SHP77 (cell line): ENCODE results near the gene ARRB1.
"Not testable (repeated sequence)": the region's sequence is repeated elsewhere in the genome, so short reads cannot be mapped to it uniquely, and the experiment has no call there.

Experiments
- DNase-seq, 2 experiments: peaks; one replicate each; lab custom pipeline; 2025; lab: John Stamatoyannopoulos, UW

The ARRB1 gene

DNA sequence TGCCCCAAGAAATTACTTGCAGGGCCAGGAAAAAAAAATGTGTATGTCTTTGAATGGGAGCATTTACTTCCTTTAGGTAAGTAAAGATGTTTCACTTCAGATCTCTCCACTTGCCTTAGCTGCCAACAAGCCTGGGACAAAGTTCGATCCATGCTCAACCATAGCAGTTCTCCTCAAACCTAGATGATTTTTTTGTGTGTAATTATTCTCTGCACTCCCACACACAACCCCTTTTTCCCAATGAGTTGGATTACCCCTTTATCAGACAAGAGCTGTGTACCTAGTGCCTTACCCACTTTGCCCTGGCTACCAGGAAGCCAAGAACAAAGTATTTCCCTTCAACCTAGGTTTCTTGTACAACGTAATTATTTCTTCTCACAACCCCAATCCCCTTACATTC lies 75.3 kb downstream of the ARRB1 start:
- no peak for DNase-seq

DNA sequence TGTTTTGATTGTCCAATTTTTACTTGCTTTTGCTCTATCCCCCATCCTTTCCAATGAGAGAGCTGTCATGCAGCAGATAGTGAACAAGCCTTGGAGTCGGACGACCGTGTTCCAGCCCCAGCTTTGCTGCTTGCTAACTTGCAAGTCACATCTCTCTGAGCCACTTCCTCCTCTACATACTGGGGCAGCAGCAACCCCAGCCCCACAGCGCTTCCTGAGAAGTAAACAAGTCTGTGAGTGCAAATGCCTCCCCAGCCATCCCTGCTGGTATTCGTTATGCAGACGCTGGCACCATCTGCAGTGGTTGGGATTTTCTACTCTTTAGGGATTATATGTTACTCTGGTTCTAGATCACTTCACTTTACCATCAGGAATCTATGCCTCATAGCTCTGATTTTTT lies 75.9 kb downstream of the ARRB1 start:
- no peak for DNase-seq

DNA sequence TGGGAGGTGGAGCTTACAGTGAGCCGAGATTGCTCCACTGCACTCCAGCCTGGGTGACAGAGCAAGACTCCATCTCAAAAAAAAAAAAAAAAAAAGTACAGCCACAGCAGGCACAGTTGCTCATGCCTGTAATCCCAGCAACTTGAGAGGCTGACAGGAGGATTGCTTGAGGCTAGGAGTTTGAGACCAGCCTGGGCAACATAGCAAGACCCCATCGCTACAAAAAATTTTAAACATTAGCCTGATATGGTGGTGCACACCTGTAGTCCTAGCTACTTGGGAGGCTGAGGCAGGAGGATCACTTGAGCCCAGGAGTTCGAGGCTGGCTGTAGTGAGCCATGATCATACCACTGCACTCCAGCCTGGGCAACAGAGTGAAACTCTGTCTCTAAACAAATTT lies 76.7 kb downstream of the ARRB1 start:
- not testable (repeated sequence) for DNase-seq

DNA sequence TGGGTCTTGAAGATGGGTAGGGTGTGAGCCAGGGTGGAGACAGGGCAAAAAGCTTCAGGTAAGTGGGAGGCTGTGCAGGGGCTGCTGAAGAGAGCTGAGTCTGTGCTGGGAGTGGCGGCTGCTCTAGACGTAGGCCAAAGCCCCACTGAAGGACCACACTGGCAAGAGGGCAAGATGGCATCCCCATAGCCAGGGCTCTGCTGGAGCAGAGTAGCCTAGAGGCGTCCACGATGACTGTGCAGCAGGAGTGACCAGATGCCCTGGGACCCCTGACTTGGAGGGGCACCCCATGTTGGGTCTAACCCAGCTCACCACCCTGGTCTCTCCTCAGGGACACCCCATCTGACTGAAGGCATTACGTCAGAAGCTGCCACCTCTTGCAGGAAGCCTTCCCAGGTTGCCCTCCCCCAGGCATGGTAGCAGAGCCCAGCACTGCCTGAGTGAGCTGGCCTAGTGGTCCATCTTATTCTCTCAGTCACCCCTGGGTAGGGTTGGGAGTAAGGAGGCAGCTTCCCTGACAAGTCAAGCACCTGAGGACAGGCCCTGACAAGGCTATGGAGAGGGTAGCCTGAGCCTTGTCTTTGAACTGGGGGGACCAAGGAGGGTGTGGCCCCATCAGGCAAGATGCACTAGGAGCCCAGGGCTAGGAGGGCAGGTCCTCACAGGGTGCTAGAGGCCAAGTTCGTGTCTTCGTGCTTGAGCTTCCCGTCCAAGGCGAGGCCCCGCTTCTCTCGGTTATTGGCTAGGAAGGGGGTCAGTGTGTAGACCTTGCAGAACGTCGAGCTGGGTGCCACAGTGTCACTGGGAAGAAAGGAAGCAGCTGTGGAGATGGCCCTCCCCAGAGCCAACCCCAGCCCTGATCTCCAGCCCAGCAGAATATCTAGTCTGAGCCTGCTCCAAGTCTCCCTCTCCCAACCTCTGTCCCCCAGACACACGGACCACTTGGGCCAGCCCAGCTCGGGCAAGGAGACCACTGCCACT lies 77.8 kb downstream of the ARRB1 start:
- DNase-seq: no peak

DNA sequence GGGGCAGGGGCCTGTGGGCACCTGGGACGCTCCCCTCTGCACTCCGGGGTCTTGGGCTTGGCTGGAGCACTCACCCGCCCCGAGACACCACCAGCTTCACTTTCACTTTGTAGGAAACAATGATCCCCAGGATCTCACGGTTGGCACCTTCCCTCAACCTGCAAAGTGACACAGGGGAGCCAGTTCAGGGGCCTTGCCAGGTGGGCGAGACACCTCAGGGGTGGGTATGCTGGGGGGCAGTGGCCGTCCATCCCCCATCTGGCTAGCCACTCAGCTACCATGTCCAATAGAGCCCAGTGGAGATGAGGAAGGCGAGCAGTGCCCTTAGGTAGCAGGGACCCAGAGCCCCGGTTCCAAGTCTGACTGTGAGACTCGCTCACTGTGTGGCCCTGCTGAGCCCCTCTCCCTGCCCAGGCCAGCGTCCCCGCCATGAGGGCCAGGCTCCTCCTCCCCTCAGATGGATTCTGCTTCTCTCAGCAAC lies 78.6 kb downstream of the ARRB1 start:
- DNase-seq: no peak

DNA sequence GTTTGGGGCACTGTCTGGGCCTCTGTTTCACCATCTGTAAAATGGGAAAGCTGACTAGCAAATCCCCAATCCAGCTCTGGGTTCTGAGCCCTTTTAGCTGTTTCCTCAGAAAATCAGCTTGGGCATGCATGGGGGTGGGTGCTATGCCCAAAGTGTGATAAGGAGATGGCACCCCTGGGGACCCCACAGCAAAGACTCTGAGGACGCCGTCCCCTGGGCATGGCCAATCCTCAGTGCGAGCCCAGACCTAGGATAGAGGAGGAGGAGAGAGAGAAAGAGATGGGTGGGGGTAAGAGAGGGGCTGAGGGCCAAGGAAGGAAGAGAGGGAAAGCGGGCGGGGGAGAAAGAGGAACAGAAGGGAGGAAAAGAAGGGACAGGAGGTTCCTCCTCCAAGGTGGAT lies 79.1 kb downstream of the ARRB1 start:
- no peak for DNase-seq

DNA sequence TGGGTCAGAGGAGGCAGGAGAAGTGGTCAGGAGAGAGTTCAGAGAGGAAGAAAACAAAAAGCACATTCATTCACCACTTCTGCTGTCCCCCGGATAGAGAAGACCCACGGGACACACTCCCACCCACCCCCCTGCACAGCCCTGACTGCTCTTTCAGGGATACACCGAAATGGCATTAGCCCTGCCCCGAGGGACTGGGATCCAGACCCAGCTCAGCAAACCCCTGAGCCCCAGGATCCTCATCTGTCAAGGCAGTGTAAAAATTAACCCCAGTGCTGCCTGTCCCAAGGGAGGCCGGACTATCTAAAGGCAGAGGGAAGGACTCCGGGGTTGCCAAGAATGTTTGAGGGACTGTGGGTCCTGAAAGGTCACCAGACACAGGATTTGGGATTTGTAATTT lies 79.7 kb downstream of the ARRB1 start:
- no peak for DNase-seq

DNA sequence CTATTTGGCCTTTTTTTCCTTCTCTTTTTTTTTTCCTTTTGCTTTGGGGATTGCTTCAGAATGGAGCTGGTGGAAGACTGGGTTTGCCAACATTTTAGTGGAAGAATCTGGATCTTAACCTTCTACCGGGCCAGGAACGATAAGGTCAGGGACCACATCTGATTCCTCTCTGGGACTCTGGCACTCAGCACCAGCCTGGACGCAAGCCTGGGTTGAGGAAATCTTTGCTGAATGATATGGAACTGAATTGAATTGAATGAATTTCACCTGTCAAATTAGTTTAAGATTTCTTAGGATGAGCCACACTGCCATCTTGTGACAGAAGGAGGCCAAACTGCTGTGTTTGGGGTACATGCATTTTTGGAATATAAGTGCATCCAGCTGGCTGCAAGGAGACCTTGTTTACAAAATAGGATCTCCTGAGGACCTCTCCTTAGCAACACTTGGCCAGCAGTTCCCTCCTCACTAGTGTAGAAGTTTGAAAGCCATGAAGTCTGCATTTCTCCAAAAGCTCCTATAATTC lies 80.5 kb downstream of the ARRB1 start:
- DNase-seq: no peak

DNA sequence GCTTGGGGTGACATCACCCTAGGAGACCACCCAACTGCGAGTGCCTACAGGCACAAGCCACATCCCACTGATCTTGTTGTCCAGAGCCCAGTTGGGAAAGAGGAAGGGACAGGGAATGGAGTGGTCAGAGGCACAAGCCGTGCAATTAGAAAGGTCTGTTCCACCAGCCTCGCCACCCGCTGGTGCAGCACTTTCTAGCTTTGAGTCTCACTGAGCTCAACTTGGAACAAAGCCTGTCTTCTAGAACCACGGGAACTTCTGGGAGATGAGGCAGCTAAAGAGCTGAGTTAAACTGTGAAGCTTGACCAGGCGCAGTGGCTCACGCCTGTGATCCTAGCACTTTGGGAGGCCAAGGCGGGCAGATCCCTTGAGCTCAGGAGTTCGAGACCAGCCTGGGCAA lies 81.6 kb downstream of the ARRB1 start:
- DNase-seq: no peak

DNA sequence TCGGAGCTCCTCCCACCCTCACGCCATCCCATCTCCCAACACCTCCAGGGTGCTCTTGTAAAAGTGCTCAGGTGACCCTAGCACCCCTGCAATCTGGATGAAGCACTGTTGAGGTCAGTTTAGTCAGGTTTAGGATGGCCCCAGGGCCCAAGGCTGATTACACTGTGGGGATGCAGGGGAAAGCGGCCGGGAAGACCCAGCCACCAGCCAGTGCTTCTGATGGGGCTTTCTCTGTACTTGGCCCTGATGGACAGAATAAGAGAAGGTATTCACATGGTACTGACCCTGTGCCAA lies 82.1 kb downstream of the ARRB1 start:
- DNase-seq: no peak

DNA sequence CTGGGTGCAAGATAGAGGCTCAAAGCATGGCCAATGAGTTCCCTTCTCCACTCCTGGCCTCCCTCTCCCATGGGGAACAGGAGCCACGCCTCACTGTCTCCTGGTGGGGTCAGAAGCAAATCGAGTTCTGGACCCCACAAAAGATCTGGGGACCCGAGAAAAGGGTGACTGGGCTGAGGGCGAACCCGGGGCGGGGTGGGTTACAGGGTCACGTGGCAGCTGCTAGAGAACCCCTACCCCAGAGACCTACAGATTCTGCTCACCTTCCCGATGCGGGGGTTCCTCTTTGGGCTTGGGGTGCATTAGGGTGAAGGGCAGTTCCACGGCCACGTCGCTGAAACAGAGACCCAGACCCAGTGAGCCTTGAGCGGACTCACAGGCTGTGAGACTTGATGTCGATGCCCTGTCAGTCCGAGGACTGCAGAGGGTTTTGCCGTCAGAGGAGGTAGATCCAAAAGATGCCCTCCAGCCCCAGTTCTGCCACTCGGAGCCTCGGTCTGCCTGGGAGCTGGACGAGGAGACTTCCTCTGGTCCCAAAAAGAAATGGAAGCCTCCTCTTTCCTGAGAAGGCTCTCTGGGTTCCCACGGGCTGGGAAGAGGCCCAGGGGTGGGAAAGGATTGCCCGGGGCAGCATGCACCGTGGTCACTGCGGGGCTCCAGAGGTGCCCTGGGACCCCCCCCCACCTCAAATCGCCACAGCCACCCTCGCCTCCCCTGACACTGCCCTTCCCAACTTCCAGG lies 82.7 kb downstream of the ARRB1 start:
- no peak for DNase-seq

DNA sequence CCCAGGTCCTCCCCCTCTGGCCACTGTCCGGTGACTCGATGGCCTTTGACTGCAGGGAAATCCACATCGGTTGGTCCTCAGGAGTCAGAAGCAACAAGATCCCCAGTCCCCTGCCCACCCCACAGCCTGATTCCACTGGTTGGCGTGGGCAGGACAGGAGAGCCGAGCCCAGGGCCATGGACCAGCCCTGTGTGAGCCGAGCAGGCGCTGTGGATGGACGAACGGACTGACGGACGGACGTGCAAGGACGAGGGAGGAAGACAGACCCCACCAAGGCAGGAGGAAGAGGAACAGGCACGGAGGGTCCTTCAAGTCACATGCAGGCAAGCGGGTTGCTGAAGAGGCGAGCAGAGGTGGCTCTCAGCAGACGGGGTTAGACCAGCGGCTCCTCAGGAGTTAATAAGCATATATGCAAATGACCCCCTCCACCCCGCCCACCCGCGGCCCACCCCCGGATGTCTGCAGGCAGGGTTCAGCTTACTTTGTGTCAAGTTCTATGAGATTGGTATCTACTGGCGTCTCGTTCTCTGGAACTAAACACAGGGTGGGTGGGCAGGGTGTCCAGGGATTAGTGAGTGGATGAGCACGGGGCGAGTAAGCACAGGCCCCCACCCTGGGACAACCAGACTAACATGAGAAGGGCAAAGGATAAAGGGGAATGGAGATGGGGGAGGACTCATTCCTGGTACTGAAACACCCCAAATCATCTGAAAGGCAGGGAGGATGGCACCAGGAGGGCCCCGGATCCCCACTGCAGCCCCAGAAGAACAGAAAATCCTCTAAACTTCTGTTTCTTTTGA lies 84.1 kb downstream of the ARRB1 start:
- no peak for DNase-seq

DNA sequence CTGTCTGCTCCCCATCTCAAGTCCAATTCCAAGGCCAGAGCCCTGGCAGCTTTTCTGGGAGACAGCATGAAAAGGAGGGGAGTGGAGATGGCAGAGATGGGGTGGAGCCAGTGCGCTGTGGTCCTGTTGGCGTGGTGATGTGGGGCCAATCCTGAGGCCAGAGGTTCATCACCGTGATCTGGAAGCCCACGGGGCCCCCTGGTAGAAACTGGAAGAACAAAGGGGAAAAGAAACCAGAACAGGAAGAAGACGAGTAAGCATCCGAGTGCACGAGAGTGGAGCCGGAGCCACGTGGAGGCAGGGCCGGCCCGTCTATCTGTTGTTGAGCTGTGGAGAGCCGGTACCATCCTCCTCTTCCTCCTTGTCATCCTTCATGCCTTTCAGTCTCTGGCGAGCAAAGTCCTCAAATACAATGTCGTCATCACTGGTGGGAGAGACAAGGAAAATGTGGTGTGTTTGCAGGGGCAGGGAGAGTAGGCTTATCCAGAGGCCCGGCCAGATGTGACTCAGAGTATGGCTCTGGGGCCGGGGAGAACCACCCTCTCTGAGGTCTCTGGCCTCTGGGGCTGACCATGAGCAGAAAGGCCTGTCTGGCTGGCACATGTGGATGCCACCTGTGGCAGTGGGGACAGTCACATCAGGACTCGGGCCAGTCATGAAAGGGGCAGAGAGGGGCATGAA lies 85.5 kb downstream of the ARRB1 start:
- DNase-seq: no peak

DNA sequence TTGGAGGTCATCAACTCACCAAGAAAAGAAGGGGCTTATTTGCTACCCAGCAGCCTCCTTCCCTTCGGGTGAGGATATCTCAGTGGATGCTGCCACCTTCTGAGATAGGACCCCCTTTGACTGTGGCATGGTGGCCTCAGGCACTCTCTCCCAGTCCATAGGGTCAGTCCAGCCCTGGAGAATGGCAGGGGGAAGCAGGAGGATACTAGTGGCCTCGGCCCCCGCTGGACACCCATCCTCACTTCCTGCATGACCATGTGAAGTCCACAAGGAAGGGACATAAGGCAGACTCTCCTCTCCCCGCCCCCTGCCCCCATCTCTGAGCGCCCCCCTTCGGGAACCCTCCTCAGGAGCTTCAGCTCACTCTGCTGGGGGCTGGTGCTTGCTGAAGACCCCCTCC lies 86.5 kb downstream of the ARRB1 start:
- DNase-seq: no peak

DNA sequence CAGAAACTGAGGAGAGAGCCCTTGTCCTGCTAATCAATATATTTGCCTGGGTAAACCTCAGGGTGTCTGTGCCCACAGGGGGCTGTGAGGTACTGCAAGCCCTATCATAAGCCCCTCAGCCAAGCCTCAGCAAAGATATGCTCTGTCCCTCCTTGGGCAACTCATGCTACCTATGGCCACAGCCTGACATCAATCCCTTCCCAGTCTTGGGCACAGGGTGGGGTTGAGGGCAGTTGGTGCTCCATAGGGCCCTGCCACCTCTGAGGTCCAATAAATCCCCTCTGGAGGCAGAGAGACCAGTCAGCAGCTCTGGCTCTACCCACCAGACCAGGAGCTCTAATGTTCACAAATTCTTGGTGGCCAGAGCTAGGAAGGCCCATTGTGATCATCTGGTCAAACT lies 87.1 kb downstream of the ARRB1 start:
- DNase-seq: no peak

DNA sequence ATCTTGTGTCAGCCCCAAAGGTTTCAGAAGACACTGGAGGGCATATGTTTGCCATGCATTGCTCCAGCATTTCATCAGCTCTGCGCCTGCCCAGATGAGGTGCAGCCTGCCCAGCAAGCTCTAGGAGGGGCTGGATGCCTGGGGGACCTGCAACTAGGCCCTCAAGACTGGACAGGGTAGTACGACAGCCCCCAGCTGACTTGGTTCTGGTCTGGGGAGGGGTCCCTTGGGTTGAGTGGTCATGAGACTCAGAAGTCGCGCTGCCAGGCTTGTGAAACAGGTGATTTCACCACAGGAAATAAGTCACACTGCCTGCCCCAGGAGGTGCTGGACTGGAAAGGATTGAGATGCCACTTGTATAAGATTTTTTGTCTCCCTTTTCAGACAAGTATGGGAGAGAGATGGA lies 87.5 kb downstream of the ARRB1 start:
- no peak for DNase-seq

DNA sequence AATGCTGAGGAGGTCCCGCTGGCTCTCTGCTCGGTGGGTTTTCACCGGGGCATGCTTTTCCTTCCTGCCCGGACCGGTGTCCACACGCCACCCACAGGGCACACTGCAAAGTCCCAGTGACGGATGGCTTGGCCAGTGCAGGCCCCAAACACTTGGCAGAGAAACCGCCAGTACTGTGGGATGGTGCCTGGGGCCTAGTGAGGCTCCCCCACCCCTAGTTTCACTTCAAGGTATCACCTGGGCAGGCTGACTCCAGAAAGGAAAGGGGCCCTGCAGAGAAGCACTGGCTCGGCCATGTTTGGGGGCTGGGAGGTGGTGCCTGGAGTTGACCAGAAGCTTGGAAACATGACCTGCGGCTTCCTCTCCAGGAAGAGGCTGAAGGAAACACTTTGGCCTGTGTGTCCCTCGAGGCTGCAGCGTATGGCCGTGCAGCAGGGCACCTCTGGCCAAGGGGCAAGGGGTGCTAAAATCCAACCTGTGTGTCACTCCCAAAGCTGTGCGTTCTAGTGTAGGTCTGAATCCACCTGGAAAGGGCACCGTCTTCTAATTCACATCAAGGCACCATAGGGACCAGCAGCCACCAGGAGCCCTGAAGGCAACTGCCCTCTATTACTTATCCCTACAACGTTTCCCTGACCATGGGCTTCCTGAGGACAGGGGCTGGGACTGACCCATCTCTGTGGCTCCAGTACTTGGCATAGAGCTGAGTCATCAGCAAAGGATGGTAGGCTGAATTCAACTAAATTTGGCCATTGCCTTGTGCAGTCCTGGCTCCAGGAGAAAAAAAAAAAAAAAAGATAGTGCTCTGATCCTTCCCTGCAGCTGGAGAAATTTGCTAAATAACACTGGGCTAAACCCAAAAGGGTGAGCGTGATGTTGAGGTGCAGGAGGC lies 88.3 kb downstream of the ARRB1 start:
- DNase-seq: no peak

DNA sequence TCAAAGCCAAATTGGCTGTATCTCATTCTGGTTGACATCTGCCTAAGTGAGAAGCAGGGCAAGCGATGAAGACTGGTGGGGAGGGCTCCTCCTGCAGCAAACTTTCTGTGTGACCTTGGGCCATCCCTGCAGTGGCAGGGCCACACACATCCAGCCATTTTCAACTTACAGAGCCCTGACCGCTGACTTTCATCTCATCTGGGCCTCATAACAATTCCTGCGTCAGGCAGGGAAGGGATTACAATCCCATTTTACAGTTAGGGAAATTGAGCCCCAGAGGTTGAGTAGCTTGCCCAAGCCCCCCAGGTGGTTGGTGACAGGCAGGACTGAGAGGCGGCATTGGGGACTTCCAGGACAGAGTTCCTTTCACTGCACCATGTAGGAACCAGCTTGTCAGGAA lies 89.0 kb downstream of the ARRB1 start:
- DNase-seq: no peak

DNA sequence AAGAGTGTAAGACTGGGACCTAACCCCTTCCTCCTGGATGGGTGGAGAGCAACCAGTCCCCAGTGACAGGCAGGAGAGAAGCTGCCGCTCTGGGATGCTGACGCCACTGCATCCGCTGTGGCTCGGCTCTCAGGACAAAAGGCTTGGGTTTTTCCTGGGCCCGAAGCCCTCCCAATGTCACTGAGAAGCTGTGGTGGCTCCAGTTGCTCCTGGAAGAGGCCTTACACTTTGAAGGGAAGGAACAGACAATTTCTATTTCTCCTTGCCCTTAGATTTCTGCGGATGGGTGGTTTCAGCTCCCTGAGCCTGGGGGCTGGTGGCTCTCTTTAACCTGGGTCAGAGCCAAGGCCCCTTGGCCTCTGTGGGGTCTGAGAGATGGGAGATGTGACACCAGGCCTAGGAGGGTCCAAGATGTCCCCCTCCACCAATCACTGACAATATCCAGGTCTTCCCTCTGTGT lies 89.5 kb downstream of the ARRB1 start:
- DNase-seq: no peak

DNA sequence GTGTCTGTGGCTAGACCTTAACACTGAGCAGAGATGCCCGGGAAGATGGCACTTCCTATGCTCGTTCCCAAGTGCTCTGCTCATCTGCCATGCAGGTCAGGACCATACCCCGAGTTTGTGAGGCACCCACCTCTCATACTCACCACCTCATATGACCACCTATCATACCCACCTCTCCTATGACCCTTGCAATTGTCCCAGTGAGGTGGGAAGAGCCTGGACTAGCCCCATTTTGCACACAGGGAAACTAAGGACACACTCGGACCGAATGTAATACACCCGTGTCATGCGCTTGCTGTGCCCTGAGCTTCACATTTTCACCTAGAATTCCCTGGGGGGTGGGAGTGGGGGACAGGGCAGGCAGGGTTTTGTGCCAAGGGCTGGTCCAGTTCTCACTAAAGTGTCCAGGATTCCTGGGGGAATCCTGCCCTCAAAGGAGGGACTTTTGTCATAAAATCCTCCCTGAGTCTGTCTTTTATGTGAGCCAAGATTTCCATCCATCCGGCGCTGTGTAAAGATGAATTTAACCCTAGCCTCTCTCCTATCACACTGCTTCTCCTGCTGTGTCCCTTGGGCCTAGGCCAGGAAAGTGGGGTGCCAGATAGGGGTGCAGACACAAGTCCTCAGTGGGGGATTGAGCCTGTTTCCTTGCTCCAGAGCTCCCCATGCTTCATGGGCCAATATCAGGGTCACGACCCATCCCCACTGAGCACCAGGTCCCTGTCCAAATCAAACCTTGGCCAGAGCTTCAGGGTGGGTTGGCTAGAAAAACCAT lies 90.9 kb downstream of the ARRB1 start:
- DNase-seq: no peak
